GM12864 (cell line): Measurements from ENCODE around the gene RPP14.

Experiments used
- DNase-seq: peaks from one replicate; pipeline ENCODE4 v3.0.0-alpha.2; 2011; ENCODE audit warnings: low read depth
- H3K4me3 ChIP-seq: 2 replicates; pipeline ENCODE4 v1.5.1; 2011; ENCODE audit warnings: mild to moderate bottlenecking, low read depth, low read length, control low read depth
- CTCF ChIP-seq: IDR thresholded peaks from 2 replicates; pipeline ENCODE4 v1.5.1; 2011; ENCODE audit warnings: low read depth, mild to moderate bottlenecking, moderate library complexity, low read length, control low read depth, inconsistent platforms; ENCODE audit errors: missing control alignments

RPP14 gene

GRCh38 chr3:58325525-58325992 is 19.5 kb downstream of the RPP14 start:
- no peak overlapping the region for H3K4me3 ChIP-seq
- no peak for DNase-seq
- no peak for TF ChIP-seq CTCF

- TF ChIP-seq CTCF = no peak
- no peak for DNase-seq
- H3K4me3 ChIP-seq = no peak overlapping the region
Observed at GRCh38 chr3:58326267-58326900, 20.3 kb downstream of the RPP14 start.

- H3K4me3 ChIP-seq = no peak overlapping the region
- TF ChIP-seq CTCF = no peak
- DNase-seq = no peak
Observed at GRCh38 chr3:58329150-58329921, 23.3 kb downstream of the RPP14 start.

- H3K4me3 ChIP-seq = no peak overlapping the region
- DNase-seq = no peak
- no peak for TF ChIP-seq CTCF
Observed at GRCh38 chr3:58329922-58330413, 23.9 kb downstream of the RPP14 start.

GRCh38 chr3:58331593-58332152 is 25.6 kb downstream of the RPP14 start:
- H3K4me3 ChIP-seq = no peak overlapping the region
- no peak for TF ChIP-seq CTCF
- DNase-seq = no peak

GRCh38 chr3:58332575-58333188 is 26.6 kb downstream of the RPP14 start, which contains the start of gene PXK:
Gene PXK (plus strand): TSS chr3:58332892. CDS start chr3:58332989, 97 bp downstream.
- peak; percentile 25 for TF ChIP-seq CTCF
- no peak for DNase-seq
- H3K4me3 ChIP-seq = peak within 1 kb of the TSS; percentile 91
